Left ventricle myocardium inferior (tissue), 1 donor: ENCODE results near the gene STON1. TPM values are rescaled to one million over a fixed set of nuclear protein-coding genes. Genes with fewer than 3 reads are reported as not detected.
"Not testable (repeated sequence)": the region's sequence is repeated elsewhere in the genome, so short reads cannot be mapped to it uniquely, and the experiment has no call there.

Experiments used
- DNase-seq: peaks from one replicate; pipeline ENCODE4 v3.0.0-alpha.2; 2020
- H3K27ac ChIP-seq: fragments of 200-600 bp; replicated peaks from 2 replicates; pipeline ENCODE4 v1.8.0; 2021
- H3K27me3 ChIP-seq: fragments of 200-600 bp; 2 replicates; pipeline ENCODE4 v1.8.0; 2021; ENCODE audit warnings: low read depth
- H3K36me3 ChIP-seq: fragments of 200-600 bp; 2 replicates; pipeline ENCODE4 v1.8.0; 2021
- H3K4me1 ChIP-seq: fragments of 200-600 bp; 2 replicates; pipeline ENCODE4 v1.8.0; 2021
- H3K4me3 ChIP-seq: fragments of 200-600 bp; 2 replicates; pipeline ENCODE4 v1.8.0; 2021; ENCODE audit warnings: mild to moderate bottlenecking, moderate library complexity
- H3K9me3 ChIP-seq: fragments of 200-600 bp; replicated peaks from 2 replicates; pipeline ENCODE4 v1.8.0; 2021
- intact Hi-C: fragments of 100-400 bp; cut with micrococcal nuclease; formaldehyde crosslinking; loops from one replicate; pipeline ENCODE4 v1.11.0; 2022
- total RNA-seq: library from RNA; stranded (reverse); fragmentation: NEBNext Ultra II Directional; extraction: Animal tissue kit (Norgen Biotek cat#: 25700); gene quantifications from one replicate; pipeline ENCODE4 v1.2.1, GENCODE V29; 2021
- TF ChIP-seq, protein P1 (sequence below): fragments of 200-600 bp; IDR thresholded peaks from 2 replicates; pipeline ENCODE4 v1.8.0; 2021; ENCODE audit warnings: antibody characterized with exemption, mild to moderate bottlenecking, borderline replicate concordance
- donor health status: DM: no; HTN: yes; CAD: no; lungs with severe emphysema.

Gene STON1
- total RNA-seq, 1 donor from 2014 or later, result 6.9 TPM

DNA sequence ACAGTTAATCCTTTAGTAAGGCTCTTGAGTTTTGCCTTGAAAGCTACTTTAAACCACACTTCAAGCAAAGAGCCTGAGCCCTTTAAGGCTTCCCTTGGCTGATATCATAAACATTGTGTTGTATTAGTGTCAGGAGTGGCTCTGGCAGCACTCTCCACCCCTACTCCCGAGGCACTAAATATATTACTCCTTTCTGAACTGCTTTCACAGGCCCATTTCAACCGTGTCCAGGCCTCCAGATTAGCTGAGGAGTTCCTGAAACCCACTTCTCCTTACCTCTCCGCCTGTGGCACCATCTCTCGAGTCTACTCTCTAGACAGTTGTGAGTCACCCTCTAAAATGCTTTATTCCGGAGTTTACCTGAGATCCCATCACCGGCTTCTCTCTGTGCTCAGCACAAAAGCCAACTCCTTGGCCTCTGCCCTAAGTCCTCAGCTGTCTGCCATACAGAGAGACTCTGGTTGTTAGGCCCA is 14.4 kb upstream of the STON1 start:
- no peak overlapping the region for H3K4me3 ChIP-seq
- H3K27ac ChIP-seq, result peak overlapping the region; percentile 70
- intact Hi-C loops, result no loop called here
- H3K27me3 ChIP-seq, result no peaks in the 10 kb centered on the region
- H3K4me1 ChIP-seq, result peaks cover 8% of the 10 kb centered on the region
- TF ChIP-seq, protein P1, sequence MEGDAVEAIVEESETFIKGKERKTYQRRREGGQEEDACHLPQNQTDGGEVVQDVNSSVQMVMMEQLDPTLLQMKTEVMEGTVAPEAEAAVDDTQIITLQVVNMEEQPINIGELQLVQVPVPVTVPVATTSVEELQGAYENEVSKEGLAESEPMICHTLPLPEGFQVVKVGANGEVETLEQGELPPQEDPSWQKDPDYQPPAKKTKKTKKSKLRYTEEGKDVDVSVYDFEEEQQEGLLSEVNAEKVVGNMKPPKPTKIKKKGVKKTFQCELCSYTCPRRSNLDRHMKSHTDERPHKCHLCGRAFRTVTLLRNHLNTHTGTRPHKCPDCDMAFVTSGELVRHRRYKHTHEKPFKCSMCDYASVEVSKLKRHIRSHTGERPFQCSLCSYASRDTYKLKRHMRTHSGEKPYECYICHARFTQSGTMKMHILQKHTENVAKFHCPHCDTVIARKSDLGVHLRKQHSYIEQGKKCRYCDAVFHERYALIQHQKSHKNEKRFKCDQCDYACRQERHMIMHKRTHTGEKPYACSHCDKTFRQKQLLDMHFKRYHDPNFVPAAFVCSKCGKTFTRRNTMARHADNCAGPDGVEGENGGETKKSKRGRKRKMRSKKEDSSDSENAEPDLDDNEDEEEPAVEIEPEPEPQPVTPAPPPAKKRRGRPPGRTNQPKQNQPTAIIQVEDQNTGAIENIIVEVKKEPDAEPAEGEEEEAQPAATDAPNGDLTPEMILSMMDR, result no peak
- H3K9me3 ChIP-seq, result no peaks in the 10 kb centered on the region
- DNase-seq, result no peak
- H3K36me3 ChIP-seq, result peaks cover 50% of the 10 kb centered on the region

DNA sequence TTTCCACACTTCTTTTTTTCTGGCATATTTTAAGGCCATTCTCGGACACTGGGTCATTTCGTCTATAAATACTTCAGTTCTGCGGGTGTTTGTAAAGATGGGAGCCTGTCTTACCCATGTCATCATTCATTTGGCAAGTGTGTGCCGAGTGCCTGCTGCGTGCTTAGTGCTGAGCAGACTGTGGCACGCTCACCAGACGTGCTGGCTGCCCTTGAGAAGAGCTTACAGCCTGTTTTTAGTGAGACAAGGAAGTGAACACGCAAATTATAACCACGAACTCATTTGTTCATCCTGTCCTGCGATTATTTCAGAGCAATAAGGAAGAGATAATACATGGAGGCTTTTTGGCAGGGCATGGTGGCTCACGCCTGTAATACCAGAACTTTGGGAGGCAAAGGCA is 10.4 kb upstream of the STON1 start:
- H3K9me3 ChIP-seq, result no peaks in the 10 kb centered on the region
- TF ChIP-seq, protein P1, result no peak
- H3K27ac ChIP-seq, result no peak overlapping the region
- no peaks in the 10 kb centered on the region for H3K27me3 ChIP-seq
- intact Hi-C loops, result no loop called here
- no peak for DNase-seq
- no peak overlapping the region for H3K4me3 ChIP-seq
- peaks cover 8% of the 10 kb centered on the region for H3K4me1 ChIP-seq
- H3K36me3 ChIP-seq, result peaks cover 32% of the 10 kb centered on the region

DNA sequence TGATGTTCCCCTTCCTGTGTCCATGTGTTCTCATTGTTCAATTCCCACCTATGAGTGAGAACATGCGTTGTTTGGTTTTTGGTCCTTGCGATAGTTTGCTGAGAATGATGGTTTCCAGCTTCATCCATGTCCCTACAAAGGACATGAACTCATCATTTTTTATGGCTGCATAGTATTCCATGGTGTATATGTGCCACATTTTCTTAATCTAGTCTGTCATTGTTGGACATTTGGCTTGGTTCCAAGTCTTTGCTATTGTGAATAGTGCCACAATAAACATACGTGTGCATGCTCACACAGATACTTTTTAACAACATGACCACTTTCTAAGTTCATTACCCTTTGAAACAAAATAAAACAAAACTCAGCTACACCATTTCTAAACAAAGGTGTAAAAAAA is 5.2 kb upstream of the STON1 start:
- H3K27ac ChIP-seq, result peak overlapping the region; percentile 91
- H3K27me3 ChIP-seq, intact Hi-C loops: not testable (repeated sequence)

DNA sequence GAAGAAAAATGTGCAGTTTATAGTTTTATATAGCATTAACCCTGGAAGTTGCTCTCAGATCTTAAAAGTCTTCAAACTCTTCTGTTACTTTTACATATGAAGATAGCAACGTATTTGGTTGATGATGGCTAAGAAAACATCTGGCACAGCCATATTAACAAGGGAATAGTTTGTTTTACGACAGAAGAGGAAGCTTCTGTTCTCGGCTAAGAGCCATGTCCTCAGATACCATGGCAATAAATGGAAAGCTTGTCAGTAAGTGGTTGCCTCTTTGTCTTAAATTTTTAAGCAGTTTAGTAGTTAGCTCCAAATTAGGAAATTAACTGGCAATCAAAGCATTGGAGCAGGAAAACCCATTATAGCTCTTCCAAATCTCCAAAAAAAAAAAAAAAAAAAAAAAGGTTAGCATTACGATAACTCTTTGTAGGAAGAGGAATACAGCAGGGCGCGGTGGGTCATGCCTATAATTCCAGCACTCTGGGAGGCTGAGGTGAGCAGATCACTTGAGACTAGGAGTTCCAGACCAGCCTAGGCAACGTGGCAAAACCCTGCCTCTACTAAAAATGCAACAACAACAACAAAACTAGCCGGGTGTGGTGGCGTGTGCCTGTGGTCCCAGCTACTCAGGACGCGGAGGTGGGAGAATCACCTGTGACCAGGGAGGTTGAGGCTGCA is 4.5 kb upstream of the STON1 start:
- H3K27ac ChIP-seq, result peak overlapping the region; percentile 91
- intact Hi-C loops, result no loop called here
- H3K4me3 ChIP-seq, result peak overlapping the region; percentile 27
- DNase-seq, result peak; percentile 26
- H3K36me3 ChIP-seq, result no peaks in the 10 kb centered on the region
- peaks cover 48% of the 10 kb centered on the region for H3K4me1 ChIP-seq
- no peaks in the 10 kb centered on the region for H3K9me3 ChIP-seq
- no peaks in the 10 kb centered on the region for H3K27me3 ChIP-seq
- TF ChIP-seq, protein P1, result no peak

More for the DNA sequence above, 5.2 kb upstream of the STON1 start:
- H3K9me3 ChIP-seq, H3K4me3 ChIP-seq, DNase-seq, H3K36me3 ChIP-seq: not testable (repeated sequence)
- H3K4me1 ChIP-seq, result peaks cover 42% of the 10 kb centered on the region

DNA sequence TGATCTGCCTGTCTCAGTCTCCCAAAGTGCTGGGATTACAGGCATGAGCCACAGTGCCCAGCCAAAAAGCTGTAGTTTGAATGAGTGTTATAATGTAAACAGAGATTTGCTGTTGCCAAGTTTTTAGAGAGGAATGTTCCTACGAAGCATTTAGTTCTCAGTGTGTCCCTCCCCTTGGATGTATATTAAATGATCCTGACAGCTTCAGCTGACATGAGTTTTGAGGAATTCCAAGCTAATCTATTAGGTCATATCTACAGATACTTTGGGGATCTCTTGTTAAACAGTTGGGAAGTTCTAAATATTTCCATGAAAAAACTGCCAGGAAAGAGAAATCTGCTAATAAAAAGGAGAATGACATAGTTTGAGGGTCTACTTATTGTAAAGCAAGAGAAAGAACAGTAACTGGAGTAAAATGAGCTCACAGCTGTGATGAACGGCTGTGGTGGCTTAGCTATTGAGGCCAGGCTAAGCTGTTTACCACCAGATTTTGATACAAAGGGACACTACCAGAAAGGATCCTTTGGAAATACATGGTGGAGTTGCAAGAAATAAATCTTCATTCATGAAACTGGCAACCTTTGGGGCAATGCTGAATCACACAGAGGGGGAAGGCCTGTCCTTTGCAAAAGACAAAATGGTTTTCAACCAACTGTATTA is 2.6 kb upstream of the STON1 start:
- Histone ChIP-seq H3K4me1 (peaks cover 68% of the 10 kb centered on the region), H3K27ac (peak overlapping the region; percentile 91), H3K36me3 (no peaks in the 10 kb centered on the region), H3K9me3 (no peaks in the 10 kb centered on the region), H3K27me3 (no peaks in the 10 kb centered on the region), H3K4me3 (no peak overlapping the region)
- no peak for DNase-seq
- TF ChIP-seq, protein P1, result no peak
- intact Hi-C loops, result no loop called here

DNA sequence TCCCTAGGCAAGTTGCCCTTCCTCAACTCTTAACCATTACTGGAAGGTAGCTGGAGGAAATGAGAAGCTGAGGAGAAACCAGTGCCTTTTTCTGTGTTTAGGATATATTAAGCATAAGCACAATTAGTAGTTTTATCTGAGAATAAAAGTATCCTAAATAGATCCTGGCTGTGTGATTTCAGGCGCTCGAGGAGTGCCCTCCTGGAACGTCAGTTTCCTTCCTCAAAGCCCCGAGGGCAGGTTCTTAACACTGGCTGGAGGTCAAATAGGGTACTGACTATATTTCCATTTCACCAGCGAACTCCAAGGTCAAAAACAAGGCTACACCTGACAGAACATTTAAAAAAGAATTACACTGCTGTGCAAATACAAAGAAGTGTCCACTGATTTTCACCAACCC is 1.5 kb upstream of the STON1 start:
- no peak for DNase-seq
- Histone ChIP-seq H3K27ac (peak overlapping the region; percentile 86), H3K9me3 (no peaks in the 10 kb centered on the region), H3K4me3 (no peak overlapping the region), H3K36me3 (no peaks in the 10 kb centered on the region), H3K27me3 (no peaks in the 10 kb centered on the region), H3K4me1 (peaks cover 77% of the 10 kb centered on the region)
- TF ChIP-seq, protein P1, result no peak
- intact Hi-C loops, result no loop called here
